ENCODE results near the gene MAOA.

MAOA gene

GRCh38 chrX:43728966-43729365 is 72.9 kb downstream of the MAOA start:
- H3K27ac ChIP-seq: no peak overlapping the region
- TF ChIP-seq ZFX (IDR thresholded peaks at IDR 0.05; ENCODE audit: borderline replicate concordance): no peak
- TF ChIP-seq CTCF (IDR thresholded peaks at IDR 0.05): no peak

- TF ChIP-seq ZFX (IDR thresholded peaks at IDR 0.05; ENCODE audit: borderline replicate concordance): no peak
- TF ChIP-seq CTCF (IDR thresholded peaks at IDR 0.05): no peak
- H3K27ac ChIP-seq: no peak overlapping the region
Measured at GRCh38 chrX:43731086-43731485, 75.0 kb downstream of the MAOA start.

- no peak overlapping the region for H3K27ac ChIP-seq
- TF ChIP-seq CTCF (IDR thresholded peaks at IDR 0.05) (no peak), ZFX (IDR thresholded peaks at IDR 0.05; ENCODE audit: borderline replicate concordance) (no peak)
Measured at GRCh38 chrX:43733699-43734098, 77.6 kb downstream of the MAOA start.

- TF ChIP-seq ZFX (IDR thresholded peaks at IDR 0.05; ENCODE audit: borderline replicate concordance) (no peak), CTCF (IDR thresholded peaks at IDR 0.05) (no peak)
- no peak overlapping the region for H3K27ac ChIP-seq
Measured at GRCh38 chrX:43734444-43734843, 78.3 kb downstream of the MAOA start.

- TF ChIP-seq ZFX (IDR thresholded peaks at IDR 0.05; ENCODE audit: borderline replicate concordance): no peak
- no peak for TF ChIP-seq CTCF (IDR thresholded peaks at IDR 0.05)
Measured at GRCh38 chrX:43735534-43735933, 79.4 kb downstream of the MAOA start.

GRCh38 chrX:43735957-43736356 is 79.9 kb downstream of the MAOA start:
- no peak for TF ChIP-seq ZFX (IDR thresholded peaks at IDR 0.05; ENCODE audit: borderline replicate concordance)
- no peak for TF ChIP-seq CTCF (IDR thresholded peaks at IDR 0.05)
- H3K27ac ChIP-seq: no peak overlapping the region

More at GRCh38 chrX:43735534-43735933, 79.4 kb downstream of the MAOA start:
- no peak overlapping the region for H3K27ac ChIP-seq

GRCh38 chrX:43741843-43742573 is 85.9 kb downstream of the MAOA start:
- peak overlapping the region; percentile 66 for H3K27ac ChIP-seq
- TF ChIP-seq ZFX (IDR thresholded peaks at IDR 0.05; ENCODE audit: borderline replicate concordance): no peak
- TF ChIP-seq CTCF (IDR thresholded peaks at IDR 0.05): no peak
